ENCODE data around the gene STRN3. TPM values are rescaled to one million over a fixed set of nuclear protein-coding genes. Genes with fewer than 3 reads are reported as not detected.
"Not testable (repeated sequence)": the region's sequence is repeated elsewhere in the genome, so short reads cannot be mapped to it uniquely, and the experiment has no call there.

The STRN3 gene
- total and polyA plus RNA-seq, 2 experiments from 2014 or later, result 25.6 to 44.2 TPM

DNA sequence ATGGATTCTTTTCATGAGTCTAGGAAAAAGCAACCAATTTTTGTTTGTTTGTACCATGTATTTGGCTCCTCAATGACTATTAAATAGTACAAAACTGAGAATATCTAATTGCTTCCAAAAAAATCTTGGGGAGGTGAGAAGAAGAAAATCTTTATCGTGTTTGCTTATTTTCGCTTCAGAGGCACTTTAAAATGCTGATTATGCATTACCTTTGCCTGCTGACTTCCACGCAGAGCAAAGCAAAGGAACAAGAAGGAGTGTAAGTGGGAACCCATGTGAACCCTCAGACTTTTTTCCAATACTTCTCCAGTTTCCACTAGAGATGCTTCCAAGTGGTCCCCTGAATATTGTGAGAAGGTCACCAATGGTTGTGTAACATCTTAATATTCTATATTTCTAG is 43.2 kb upstream of the STRN3 start:
- H3K4me3 ChIP-seq, result no peak overlapping the region
- 77 to 86% methylated on average over 3 of the region's 3 CpGs for WGBS, 2 experiments (ENCODE audit: low coverage in 1 of 2, low lambda C conversion rate in 2 of 2, missing lambda C conversion rate in 2 of 2)
- H3K4me2 ChIP-seq (ENCODE audit: unreplicated experiment), result no peak overlapping the region
- no peaks in the 10 kb centered on the region for H3K9me2 ChIP-seq (ENCODE audit: insufficient read depth)
- no peak overlapping the region for H2AFZ ChIP-seq
- TF ChIP-seq EZH2 (IDR thresholded peaks at IDR 0.05; ENCODE audit: insufficient read depth, poor library complexity, severe bottlenecking), result no peak
- TF ChIP-seq EZH2phosphoT487 (IDR thresholded peaks at IDR 0.05; ENCODE audit: insufficient read depth, low read depth), result no peak
- no peaks in the 10 kb centered on the region for H3K36me3 ChIP-seq (ENCODE audit: low read depth)
- no peak overlapping the region for H3K9ac ChIP-seq
- peaks cover 5% of the 10 kb centered on the region; the same call in 1 of the 2 replicates for H3F3A ChIP-seq (ENCODE audit: insufficient read depth)
- no peaks in the 10 kb centered on the region for H4K20me1 ChIP-seq (ENCODE audit: insufficient read depth)
- no peak for DNase-seq
- H3K27ac ChIP-seq, result no peak overlapping the region
- no peaks in the 10 kb centered on the region for H3K27me3 ChIP-seq (replicated peaks; ENCODE audit: insufficient read depth)
- H3K79me2 ChIP-seq (ENCODE audit: insufficient read depth), result no peaks in the 10 kb centered on the region
- no peaks in the 10 kb centered on the region for H3K9me3 ChIP-seq (ENCODE audit: low read depth)
- H3K4me1 ChIP-seq (ENCODE audit: insufficient read depth), result peaks cover 6% of the 10 kb centered on the region
- in situ Hi-C loops (cut with MboI), result no loop called here

DNA sequence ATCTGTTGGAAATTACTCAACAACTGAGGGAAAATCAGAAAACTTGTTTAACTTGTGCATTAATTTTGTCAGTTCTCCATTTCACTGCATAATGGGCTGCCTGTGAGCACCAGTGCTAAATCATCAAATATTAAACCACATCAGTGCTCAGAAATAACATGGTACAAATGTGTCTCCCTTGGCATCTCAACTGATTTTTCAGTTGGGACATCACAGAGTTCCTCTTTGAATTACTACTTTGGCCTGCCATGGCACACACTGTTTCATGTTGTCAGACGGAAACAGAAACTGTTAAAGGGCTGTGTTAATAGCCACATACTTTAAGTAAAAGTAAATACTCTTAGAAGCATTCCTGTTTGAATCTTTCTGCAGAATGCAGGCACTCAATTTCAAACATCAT is 42.1 kb upstream of the STRN3 start:
- H3K9ac ChIP-seq, result no peak overlapping the region
- H3K27me3 ChIP-seq (replicated peaks; ENCODE audit: insufficient read depth), result no peaks in the 10 kb centered on the region
- no peak for TF ChIP-seq EZH2phosphoT487 (IDR thresholded peaks at IDR 0.05; ENCODE audit: insufficient read depth, low read depth)
- H3K9me3 ChIP-seq (ENCODE audit: low read depth), result no peaks in the 10 kb centered on the region
- H3F3A ChIP-seq (ENCODE audit: insufficient read depth), result peaks cover 5% of the 10 kb centered on the region; the same call in 1 of the 2 replicates
- H2AFZ ChIP-seq, result no peak overlapping the region
- H4K20me1 ChIP-seq (ENCODE audit: insufficient read depth), result no peaks in the 10 kb centered on the region
- DNase-seq, result no peak
- no peaks in the 10 kb centered on the region for H3K36me3 ChIP-seq (ENCODE audit: low read depth)
- no peak overlapping the region for H3K27ac ChIP-seq
- no peaks in the 10 kb centered on the region for H3K79me2 ChIP-seq (ENCODE audit: insufficient read depth)
- no peaks in the 10 kb centered on the region for H3K9me2 ChIP-seq (ENCODE audit: insufficient read depth)
- 83 to 84% methylated on average over 1 of the region's 1 CpG for WGBS, 2 experiments (ENCODE audit: low coverage in 1 of 2, low lambda C conversion rate in 2 of 2, missing lambda C conversion rate in 2 of 2)
- no peak overlapping the region for H3K4me2 ChIP-seq (ENCODE audit: unreplicated experiment)
- H3K4me3 ChIP-seq, result no peak overlapping the region
- H3K4me1 ChIP-seq (ENCODE audit: insufficient read depth), result peaks cover 6% of the 10 kb centered on the region
- in situ Hi-C loops (cut with MboI), result no loop called here

DNA sequence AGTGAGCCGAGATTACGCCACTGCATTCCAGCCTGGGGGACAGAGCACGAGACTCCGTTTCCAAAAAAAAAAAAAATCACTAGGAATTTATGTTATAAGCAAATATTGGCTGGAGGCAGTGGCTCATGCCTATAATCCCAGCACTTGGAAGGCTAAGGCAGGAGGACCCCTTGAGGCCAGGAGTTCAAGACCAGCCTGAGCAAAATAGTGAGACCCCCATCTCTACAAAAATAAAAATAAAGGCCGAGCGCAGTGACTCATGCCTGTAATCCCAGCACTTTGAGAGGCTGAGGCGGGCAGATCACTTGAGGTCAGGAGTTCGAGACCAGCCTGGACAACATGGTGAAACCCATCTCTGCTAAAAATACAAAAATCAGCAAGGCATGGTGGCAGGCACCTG is 36.7 kb upstream of the STRN3 start:
- H3K9ac ChIP-seq; H3K79me2 ChIP-seq (ENCODE audit: insufficient read depth); H3K4me3 ChIP-seq; H4K20me1 ChIP-seq (ENCODE audit: insufficient read depth); H3K27ac ChIP-seq; H3K36me3 ChIP-seq (ENCODE audit: low read depth); H3K4me2 ChIP-seq (ENCODE audit: unreplicated experiment); in situ Hi-C loops (cut with MboI); DNase-seq; H3K27me3 ChIP-seq (replicated peaks; ENCODE audit: insufficient read depth); H2AFZ ChIP-seq; H3K9me2 ChIP-seq (ENCODE audit: insufficient read depth); H3K9me3 ChIP-seq (ENCODE audit: low read depth); H3F3A ChIP-seq (ENCODE audit: insufficient read depth): not testable (repeated sequence)
- peaks cover 15% of the 10 kb centered on the region for H3K4me1 ChIP-seq (ENCODE audit: insufficient read depth)
- 88 to 89% methylated on average over 8 of the region's 8 CpGs for WGBS, 2 experiments (ENCODE audit: low coverage in 1 of 2, low lambda C conversion rate in 2 of 2, missing lambda C conversion rate in 2 of 2)

DNA sequence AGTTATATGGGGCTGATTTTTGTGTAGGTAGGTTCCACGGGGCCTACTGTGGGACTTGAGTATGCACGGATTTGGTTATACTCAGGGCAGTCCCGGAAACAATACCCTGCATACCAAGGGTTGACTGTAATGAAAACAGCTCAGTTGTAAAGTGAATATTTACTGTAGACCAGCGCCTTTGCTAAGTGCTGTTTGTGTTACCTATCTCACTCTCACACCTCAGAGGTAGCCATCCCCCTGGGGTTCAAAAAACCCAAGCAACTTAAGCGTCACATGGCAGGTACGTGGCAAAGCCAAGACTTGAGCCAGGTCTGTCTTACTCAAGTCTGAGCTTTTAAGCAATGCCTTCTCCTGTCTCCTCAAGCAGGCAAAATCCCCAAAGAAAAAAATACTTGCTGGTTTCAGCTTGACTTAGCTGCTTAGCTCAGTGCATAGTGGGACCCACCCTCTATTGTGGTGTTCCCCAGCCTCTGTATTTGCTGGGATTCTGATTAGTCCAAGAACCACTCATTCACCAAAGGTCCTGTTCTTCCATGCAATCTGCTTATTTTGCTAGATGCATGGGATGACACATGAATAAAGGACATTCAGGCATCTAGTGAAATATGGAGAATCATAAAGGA is 34.2 kb upstream of the STRN3 start:
- no peak overlapping the region for H3K4me3 ChIP-seq
- no peak overlapping the region for H3K27ac ChIP-seq
- H3F3A ChIP-seq (ENCODE audit: insufficient read depth), result peaks cover 9% of the 10 kb centered on the region; the same call in 1 of the 2 replicates
- no peak overlapping the region for H3K4me2 ChIP-seq (ENCODE audit: unreplicated experiment)
- no peaks in the 10 kb centered on the region for H4K20me1 ChIP-seq (ENCODE audit: insufficient read depth)
- H3K9me2 ChIP-seq (ENCODE audit: insufficient read depth), result no peaks in the 10 kb centered on the region
- no peak overlapping the region for H3K9ac ChIP-seq
- in situ Hi-C loops (cut with MboI), result no loop called here
- no peak for DNase-seq
- H2AFZ ChIP-seq, result no peak overlapping the region
- H3K9me3 ChIP-seq (ENCODE audit: low read depth), result no peaks in the 10 kb centered on the region
- WGBS, 2 experiments (ENCODE audit: low coverage in 1 of 2, low lambda C conversion rate in 2 of 2, missing lambda C conversion rate in 2 of 2), result 92 to 93% methylated on average over 6 of the region's 6 CpGs
- no peaks in the 10 kb centered on the region for H3K79me2 ChIP-seq (ENCODE audit: insufficient read depth)
- H3K27me3 ChIP-seq (replicated peaks; ENCODE audit: insufficient read depth), result no peaks in the 10 kb centered on the region
- TF ChIP-seq EZH2phosphoT487 (IDR thresholded peaks at IDR 0.05; ENCODE audit: insufficient read depth, low read depth), result no peak
- TF ChIP-seq EZH2 (IDR thresholded peaks at IDR 0.05; ENCODE audit: insufficient read depth, poor library complexity, severe bottlenecking), result no peak
- H3K36me3 ChIP-seq (ENCODE audit: low read depth), result no peaks in the 10 kb centered on the region
- H3K4me1 ChIP-seq (ENCODE audit: insufficient read depth), result peaks cover 15% of the 10 kb centered on the region

Measured in GM23248 (cell line).